ENCODE measurements around the gene CDCP2. TPM values are rescaled to one million over a fixed set of nuclear protein-coding genes. Genes with fewer than 3 reads are reported as not detected.
A peak's percentile ranks its signal among the peaks of the same experiment; 100 is the strongest.

CDCP2 gene
- total RNA-seq, 2 donors from 2014 or later: not detected

DNA sequence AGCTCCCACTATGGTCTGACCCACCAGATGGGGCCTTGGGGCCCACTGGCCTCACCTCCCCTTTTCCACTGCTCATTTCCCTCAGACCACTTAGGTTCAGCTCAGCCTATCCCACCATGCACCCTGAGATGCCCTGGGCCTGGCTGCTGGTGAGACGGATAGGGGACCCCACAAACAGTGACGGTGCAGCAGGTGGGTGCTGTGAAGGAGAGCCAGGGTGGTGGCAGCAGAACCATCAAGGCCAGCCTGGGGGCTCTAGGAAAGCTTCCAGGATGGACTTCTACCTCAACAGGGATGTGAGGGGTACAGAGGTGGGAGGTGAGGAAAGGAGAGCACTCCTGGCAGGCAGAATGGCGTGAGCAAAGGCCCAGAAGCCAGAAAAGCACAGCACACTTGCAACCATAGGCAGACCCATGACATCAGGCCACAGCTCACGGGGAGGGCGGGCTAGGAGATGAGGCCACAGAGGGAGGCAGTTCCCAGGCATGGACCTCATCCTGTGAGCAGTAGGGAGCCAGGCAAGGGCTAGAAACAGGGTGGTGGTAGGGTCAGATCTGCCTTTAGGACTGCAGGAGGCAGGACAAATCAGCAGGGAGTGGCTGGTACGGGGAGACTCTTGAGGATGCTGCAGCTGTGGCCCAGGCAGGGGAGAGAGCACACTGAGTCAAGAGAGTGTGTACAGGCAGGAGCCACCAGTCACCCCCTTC lies 24.0 kb upstream of the CDCP2 start:
- no peak overlapping the region for H3K27ac ChIP-seq
- no peaks in the 10 kb centered on the region for H3K27me3 ChIP-seq
- 88 to 94% methylated on average over 5 to 6 of the region's 6 CpGs for WGBS, 2 donors
- no peaks in the 10 kb centered on the region for H3K4me1 ChIP-seq
- no peak for TF ChIP-seq POLR2A (IDR thresholded peaks at IDR 0.05)
- no peak for TF ChIP-seq CTCF (IDR thresholded peaks at IDR 0.05)
- H3K36me3 ChIP-seq (replicated peaks in 1 of 2; ENCODE audit: insufficient read depth in 1 of 2, low read depth in 2 of 2): no peaks in the 10 kb centered on the region
- no peaks in the 10 kb centered on the region for H3K9me3 ChIP-seq
- ATAC-seq: no peak
- intact Hi-C loops (cut with DNase I): no loop called here
- H3K4me3 ChIP-seq: no peak overlapping the region
- no peak for DNase-seq

- no peak for DNase-seq
- Histone ChIP-seq H3K9me3 (no peaks in the 10 kb centered on the region), H3K27ac (no peak overlapping the region), H3K36me3 (replicated peaks in 1 of 2; ENCODE audit: insufficient read depth in 1 of 2, low read depth in 2 of 2) (no peaks in the 10 kb centered on the region), H3K27me3 (no peaks in the 10 kb centered on the region), H3K4me3 (no peak overlapping the region), H3K4me1 (no peaks in the 10 kb centered on the region)
- no peak for ATAC-seq
- 84 to 93% methylated on average over 3 to 4 of the region's 4 CpGs for WGBS, 2 donors
- intact Hi-C loops (cut with DNase I): no loop called here
- TF ChIP-seq CTCF (IDR thresholded peaks at IDR 0.05): no peak
- no peak for TF ChIP-seq POLR2A (IDR thresholded peaks at IDR 0.05)
Observed at GRCh38 chr1:54174106-54174505, 21.3 kb upstream of the CDCP2 start.

- 68 to 72% methylated on average over 5 to 9 of the region's 9 CpGs for WGBS, 2 donors
- no peak overlapping the region for H3K27ac ChIP-seq
- no peaks in the 10 kb centered on the region for H3K4me1 ChIP-seq
- H3K27me3 ChIP-seq: no peaks in the 10 kb centered on the region
- TF ChIP-seq CTCF (IDR thresholded peaks at IDR 0.05) (no peak), POLR2A (IDR thresholded peaks at IDR 0.05) (no peak)
- no peak overlapping the region for H3K4me3 ChIP-seq
- no peak for ATAC-seq
- intact Hi-C loops (cut with DNase I): no loop called here
- H3K9me3 ChIP-seq: no peaks in the 10 kb centered on the region
- no peak for DNase-seq
- H3K36me3 ChIP-seq (replicated peaks in 1 of 2; ENCODE audit: insufficient read depth in 1 of 2, low read depth in 2 of 2): no peaks in the 10 kb centered on the region
Observed at GRCh38 chr1:54173681-54174080, 20.9 kb upstream of the CDCP2 start.

DNA sequence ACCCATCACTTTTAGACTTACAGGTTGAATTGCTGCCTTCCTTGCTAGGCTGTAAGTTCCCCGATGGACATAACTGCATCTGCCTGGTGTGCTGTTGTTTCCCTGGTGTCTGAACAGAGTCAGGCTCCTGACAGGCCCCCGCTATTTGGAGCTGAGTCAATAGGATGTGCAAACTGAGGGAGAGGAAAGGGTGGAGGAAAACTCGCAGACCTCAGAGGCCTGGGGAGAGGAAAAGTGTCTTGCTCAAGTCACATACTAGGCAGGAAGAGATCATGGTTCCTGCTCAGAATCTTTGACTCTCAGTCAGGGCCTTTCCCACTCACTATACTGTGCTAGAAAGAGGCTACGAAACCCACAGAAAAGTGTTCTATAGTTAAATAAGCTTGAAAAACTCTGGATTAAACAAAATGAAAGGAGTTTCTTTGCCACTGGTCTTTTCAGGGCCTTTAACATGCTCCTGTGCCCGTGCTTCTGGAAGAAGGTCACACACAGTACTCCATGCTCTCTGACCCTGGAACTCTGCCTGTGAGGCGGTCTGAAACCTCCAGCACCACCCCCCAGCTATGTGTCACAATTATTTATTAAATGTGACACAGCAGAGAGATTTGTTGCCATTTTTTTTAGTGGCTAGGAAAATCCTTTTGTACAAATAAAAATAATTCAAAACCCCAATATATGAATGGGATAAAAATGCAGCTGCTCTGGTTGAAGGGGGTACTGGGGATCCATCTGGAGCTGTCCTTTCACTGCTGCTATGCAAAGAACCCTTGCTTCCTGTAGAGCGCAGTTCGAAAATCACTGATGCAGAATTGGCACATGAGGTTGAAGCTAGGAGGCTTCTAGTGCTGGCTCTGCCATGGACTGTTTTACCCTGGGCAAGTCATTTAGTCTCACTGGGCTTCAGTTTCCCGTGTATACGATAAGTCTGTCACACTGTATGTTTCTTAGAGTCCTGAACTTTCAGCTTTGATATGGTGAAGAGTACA lies 20.1 kb upstream of the CDCP2 start:
- no peaks in the 10 kb centered on the region for H3K36me3 ChIP-seq (replicated peaks in 1 of 2; ENCODE audit: insufficient read depth in 1 of 2, low read depth in 2 of 2)
- no peaks in the 10 kb centered on the region for H3K4me1 ChIP-seq
- no peaks in the 10 kb centered on the region for H3K27me3 ChIP-seq
- WGBS, 2 donors: 75 to 80% methylated on average over 10 of the region's 10 CpGs
- intact Hi-C loops (cut with DNase I): no loop called here
- no peak overlapping the region for H3K27ac ChIP-seq
- TF ChIP-seq POLR2A (IDR thresholded peaks at IDR 0.05) (no peak), CTCF (IDR thresholded peaks at IDR 0.05) (no peak)
- ATAC-seq (peak; percentile 21), DNase-seq (no peak)
- no peak overlapping the region for H3K4me3 ChIP-seq
- H3K9me3 ChIP-seq: no peaks in the 10 kb centered on the region

All from body of pancreas (tissue), 4 donors.